Naive thymus-derived CD4-positive, alpha-beta T cell (primary cell): ENCODE results near the gene CLN5. TPM values are rescaled to one million over a fixed set of nuclear protein-coding genes. Genes with fewer than 3 reads are reported as not detected.
A peak's percentile ranks its signal among the peaks of the same experiment; 100 is the strongest.

ENCODE experiments used
- ATAC-seq: fragments of 150-1000 bp; cut with Tn5 transposase; 2 replicates; pipeline ENCODE4 v1.10.0; 2021; ENCODE audit warnings: mild to moderate bottlenecking, moderate library complexity
- CTCF ChIA-PET: fragments of 350-600 bp; sonication (Branson Sonifier 250); formaldehyde crosslinking; loops from one replicate; lab custom pipeline; 2021; ENCODE audit warnings: antibody characterized with exemption; lab: Charles Lee
- POLR2A ChIA-PET: fragments of 350-600 bp; sonication (Branson Sonifier 250); formaldehyde crosslinking; loops from one replicate; lab custom pipeline; 2021; ENCODE audit warnings: antibody characterized with exemption, inconsistent platforms; lab: Charles Lee
- DNase-seq, 9 donors: peaks; one replicate each; pipeline versions ENCODE4 v3.0.0 to v3.0.0-alpha.2; 2020 to 2022; ENCODE audit warnings: mixed read lengths in 1 of 9
- H3K27ac ChIP-seq: one replicate; pipeline ENCODE4 v1.7.0; 2013; ENCODE audit warnings: mild to moderate bottlenecking, low read depth, low read length, moderate library complexity
- H3K27me3 ChIP-seq, 2 donors: one replicate each; pipeline ENCODE4 v1.7.0; 2013; ENCODE audit warnings: low read length in 2 of 2, mild to moderate bottlenecking in 2 of 2, moderate library complexity in 2 of 2; ENCODE audit not compliant: control insufficient read depth in 2 of 2, insufficient read depth in 2 of 2
- H3K36me3 ChIP-seq, 3 experiments: 1 replicate in 2 of 3; 2 replicates in 1 of 3; pipeline ENCODE4 v1.7.0; 2013; ENCODE audit warnings: low read length in 3 of 3, mild to moderate bottlenecking in 3 of 3, moderate library complexity in 1 of 3; ENCODE audit not compliant: insufficient read depth in 3 of 3, control insufficient read depth in 2 of 3
- H3K4me1 ChIP-seq, 2 donors: one replicate each; pipeline ENCODE4 v1.7.0; 2013; ENCODE audit warnings: low read length in 2 of 2, mild to moderate bottlenecking in 2 of 2, moderate library complexity in 1 of 2; ENCODE audit not compliant: control insufficient read depth in 2 of 2, insufficient read depth in 2 of 2
- H3K4me3 ChIP-seq: 2 replicates; pipeline ENCODE4 v1.7.0; 2013; ENCODE audit warnings: mild to moderate bottlenecking, low read length
- H3K9me3 ChIP-seq, 3 experiments: 1 replicate in 2 of 3; 2 replicates in 1 of 3; pipeline ENCODE4 v1.7.0; 2013; ENCODE audit warnings: low read length in 3 of 3; ENCODE audit not compliant: control insufficient read depth in 2 of 3
- H3K27ac Mint-ChIP-seq, 9 donors: one replicate each; pipeline ENCODE4 v1.8.0; 2020 to 2022; ENCODE audit warnings: mixed read lengths in 9 of 9, mild to moderate bottlenecking in 8 of 9, moderate library complexity in 5 of 9, inconsistent platforms in 2 of 9
- H3K27me3 Mint-ChIP-seq, 5 donors: one replicate each; pipeline ENCODE4 v1.8.0; 2021 to 2022; ENCODE audit warnings: mixed read lengths in 5 of 5, mild to moderate bottlenecking in 1 of 5
- H3K36me3 Mint-ChIP-seq, 5 donors: one replicate each; pipeline ENCODE4 v1.8.0; 2020 to 2022; ENCODE audit warnings: mixed read lengths in 5 of 5, mild to moderate bottlenecking in 3 of 5, inconsistent platforms in 1 of 5
- H3K4me1 Mint-ChIP-seq, 7 donors: one replicate each; pipeline ENCODE4 v1.8.0; 2020 to 2022; ENCODE audit warnings: mixed read lengths in 7 of 7, mild to moderate bottlenecking in 3 of 7, inconsistent platforms in 1 of 7
- H3K4me3 Mint-ChIP-seq, 10 donors: one replicate each; pipeline ENCODE4 v1.8.0; 2020 to 2022; ENCODE audit warnings: mild to moderate bottlenecking in 10 of 10, mixed read lengths in 10 of 10, moderate library complexity in 6 of 10, inconsistent platforms in 2 of 10
- H3K9me3 Mint-ChIP-seq, 11 donors: one replicate each; pipeline ENCODE4 v1.8.0; 2020 to 2022; ENCODE audit warnings: mixed read lengths in 11 of 11, mild to moderate bottlenecking in 4 of 11, inconsistent platforms in 1 of 11, moderate library complexity in 1 of 11
- intact Hi-C, 2 donors: fragments of 100-400 bp; cut with micrococcal nuclease; formaldehyde crosslinking; loops; one replicate each; pipeline ENCODE4 v1.15.1; 2023
- polyA plus RNA-seq, 2 donors: library from polyadenylated mRNA; unstranded; fragments of 300-500 nt; fragmentation: Illumina TruSeq; gene quantifications; one replicate each; pipeline ENCODE4 v1.2.3, GENCODE V29; 2021
- total RNA-seq, 6 experiments: library from RNA in 5 of 6; stranded (reverse) in 5 of 6; gene quantifications; 1 replicate in 5 of 6; 2 replicates in 1 of 6; pipeline ENCODE4 v1.2.3 and lab custom pipeline; 2021 to 2026

The CLN5 gene
- total and polyA plus RNA-seq, 7 experiments from 2014 or later: 18.9 to 45.3 (median 27.7) TPM

DNA sequence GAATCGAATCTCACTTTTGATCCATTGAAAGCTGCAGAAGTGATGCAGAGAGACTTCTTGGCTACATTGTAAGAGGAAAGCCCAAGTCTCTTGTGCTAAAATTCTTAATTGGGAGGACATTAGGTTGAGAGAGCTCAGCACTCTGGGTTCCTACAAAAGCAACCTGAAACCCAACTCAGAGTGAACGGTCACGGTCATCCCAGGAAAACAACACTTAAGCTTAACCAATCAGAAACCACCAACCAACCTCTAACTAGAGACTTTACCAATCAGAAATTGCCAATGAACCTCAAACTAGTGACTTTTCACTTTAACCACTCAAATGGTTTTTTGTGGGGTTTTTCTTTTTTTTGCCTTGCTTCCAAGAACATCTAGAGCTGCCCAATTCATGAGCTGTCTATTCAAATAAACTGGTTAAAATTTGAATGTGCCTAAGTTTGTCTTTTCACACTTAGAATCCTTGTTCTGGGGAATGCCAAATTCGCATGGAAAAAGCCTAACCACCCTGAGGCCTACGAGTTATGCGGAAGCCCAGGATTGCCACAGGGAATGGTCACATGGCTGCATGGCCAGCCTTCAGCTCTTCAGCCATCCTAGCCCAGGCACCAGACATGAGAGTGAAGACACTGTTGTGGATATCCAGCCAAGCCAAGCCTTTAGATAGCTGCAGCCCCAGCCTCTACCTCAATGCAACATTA is 17.8 kb upstream of the CLN5 start:
- no peak for DNase-seq
- H3K27ac Mint-ChIP-seq: no peak overlapping the region
- no peak for ATAC-seq
- Histone ChIP-seq H3K4me1 (no peaks in the 10 kb centered on the region), H3K4me3 (no peak overlapping the region), H3K27ac (no peak overlapping the region), H3K27me3 (no peaks in the 10 kb centered on the region), H3K36me3 (no peaks in the 10 kb centered on the region), H3K9me3 (no peaks in the 10 kb centered on the region)
- no peaks in the 10 kb centered on the region for H3K36me3 Mint-ChIP-seq
- POLR2A ChIA-PET: interaction anchor here (1.1 kb wide), 1 partner anchor 15 kb away, joined by 4 read pairs; no protein-coding TSS in a partner anchor
- peaks cover 6 to 12% (median 10%) of the 10 kb centered on the region in 7 donors for H3K4me1 Mint-ChIP-seq
- H3K4me3 Mint-ChIP-seq: no peak overlapping the region
- peaks cover 14 to 44% (median 37%) of the 10 kb centered on the region in 5 donors for H3K27me3 Mint-ChIP-seq
- CTCF ChIA-PET: interaction anchor here (0.7 kb wide), 1 partner anchor 260 kb away, joined by 3 read pairs; no protein-coding TSS in a partner anchor
- H3K9me3 Mint-ChIP-seq: peaks cover 0 to 2% (median 0%) of the 10 kb centered on the region in 11 donors
- intact Hi-C loops: no loop called here

DNA sequence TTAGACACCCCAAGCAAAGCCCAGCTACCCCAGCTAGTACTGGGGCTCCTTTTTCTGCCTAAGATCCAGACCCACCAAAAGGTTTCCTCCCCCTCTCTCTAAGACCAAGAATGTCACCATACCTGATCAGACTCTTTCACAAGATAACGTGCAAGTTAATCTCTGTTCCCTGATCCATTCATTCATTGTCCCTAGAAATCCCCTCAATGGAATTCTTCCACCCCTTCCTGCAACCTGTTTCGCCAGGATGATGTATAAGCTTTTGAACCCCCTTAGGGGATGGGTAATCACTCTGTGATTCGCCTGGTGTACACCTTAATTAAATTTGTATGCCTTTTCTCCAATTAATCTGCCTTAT is 17.3 kb upstream of the CLN5 start:
- intact Hi-C loops: no loop called here
- H3K4me3 Mint-ChIP-seq: no peak overlapping the region
- CTCF ChIA-PET: interaction anchor here (0.7 kb wide), 1 partner anchor 260 kb away, joined by 3 read pairs; no protein-coding TSS in a partner anchor

DNA sequence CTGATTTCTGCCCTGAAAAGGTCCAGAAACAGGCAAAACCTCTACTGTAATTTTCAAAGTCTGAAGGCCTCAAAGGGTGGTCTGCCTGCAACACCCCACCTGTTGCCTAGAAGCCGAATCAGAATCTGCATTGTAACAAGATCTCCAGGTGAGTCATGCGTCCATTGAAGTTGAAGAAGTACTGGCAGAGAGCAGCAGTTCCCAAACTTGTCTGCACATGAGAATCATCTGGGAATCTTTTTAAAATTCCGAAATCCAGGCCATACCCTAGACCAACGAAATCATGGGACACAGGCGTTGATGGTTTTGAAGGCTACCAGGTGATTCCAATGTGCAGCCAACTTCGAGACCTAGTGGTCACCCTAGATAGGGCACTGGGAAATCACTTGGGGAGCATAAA is 16.0 kb upstream of the CLN5 start:
- ChIA-PET CTCF (no interaction called here), POLR2A (no interaction called here)
- ATAC-seq: no peak
- Histone ChIP-seq H3K36me3 (no peaks in the 10 kb centered on the region), H3K27ac (no peak overlapping the region), H3K27me3 (no peaks in the 10 kb centered on the region), H3K9me3 (no peaks in the 10 kb centered on the region), H3K4me1 (peaks cover 0 to 5% of the 10 kb centered on the region in 2 donors), H3K4me3 (no peak overlapping the region)
- no peak overlapping the region for H3K27ac Mint-ChIP-seq
- intact Hi-C loops: no loop called here
- H3K36me3 Mint-ChIP-seq: no peaks in the 10 kb centered on the region
- H3K9me3 Mint-ChIP-seq: peaks cover 0 to under 1% (median 0%) of the 10 kb centered on the region in 11 donors
- peaks cover 14 to 50% (median 35%) of the 10 kb centered on the region in 5 donors for H3K27me3 Mint-ChIP-seq
- H3K4me1 Mint-ChIP-seq: peaks cover 6 to 14% (median 12%) of the 10 kb centered on the region in 7 donors
- no peak for DNase-seq
- no peak overlapping the region for H3K4me3 Mint-ChIP-seq

More for the DNA sequence above, 17.3 kb upstream of the CLN5 start:
- H3K27ac Mint-ChIP-seq: no peak overlapping the region
- H3K4me3 ChIP-seq: no peak overlapping the region
- H3K4me1 ChIP-seq: no peaks in the 10 kb centered on the region
- ATAC-seq: no peak
- peaks cover 14 to 47% (median 36%) of the 10 kb centered on the region in 5 donors for H3K27me3 Mint-ChIP-seq
- POLR2A ChIA-PET: interaction anchor here (1.1 kb wide), 1 partner anchor 14 kb away, joined by 4 read pairs; no protein-coding TSS in a partner anchor
- H3K27me3 ChIP-seq: no peaks in the 10 kb centered on the region
- H3K4me1 Mint-ChIP-seq: peaks cover 6 to 14% (median 12%) of the 10 kb centered on the region in 7 donors
- H3K36me3 Mint-ChIP-seq: no peaks in the 10 kb centered on the region
- H3K9me3 ChIP-seq: no peaks in the 10 kb centered on the region
- H3K9me3 Mint-ChIP-seq: peaks cover 0 to 2% (median 0%) of the 10 kb centered on the region in 11 donors
- H3K27ac ChIP-seq: no peak overlapping the region
- DNase-seq: no peak
- no peaks in the 10 kb centered on the region for H3K36me3 ChIP-seq

- Mint-ChIP-seq H3K9me3 (no peaks in the 10 kb centered on the region), H3K27ac (peak overlapping the region in 5 of 9 donors; percentile 7 to 78 (median 65)), H3K4me1 (peaks cover 6 to 14% (median 12%) of the 10 kb centered on the region in 7 donors), H3K27me3 (peaks cover 14 to 56% (median 38%) of the 10 kb centered on the region in 5 donors), H3K4me3 (peak overlapping the region in 7 of 10 donors; percentile 1 to 55 (median 21)), H3K36me3 (no peaks in the 10 kb centered on the region)
- H3K36me3 ChIP-seq: no peaks in the 10 kb centered on the region
- CTCF ChIA-PET: interaction anchor here (1.5 kb wide), 1 partner anchor 25 kb away, joined by 7 read pairs; no protein-coding TSS in a partner anchor
- ATAC-seq (peak; percentile 36), DNase-seq (peak in 2 of 9 donors; percentile 17 to 26)
- H3K27ac ChIP-seq: no peak overlapping the region
- H3K4me3 ChIP-seq: no peak overlapping the region
- intact Hi-C loops: no loop called here
- H3K27me3 ChIP-seq: no peaks in the 10 kb centered on the region
- H3K9me3 ChIP-seq: no peaks in the 10 kb centered on the region
- POLR2A ChIA-PET: interaction anchor here (0.8 to 2.5 kb wide), 3 partner anchors 14 to 838 kb away, joined by 3 to 12 read pairs (median 5); partner anchors contain the start of gene CLN5
- peaks cover 0 to 5% of the 10 kb centered on the region in 2 donors for H3K4me1 ChIP-seq
Observed at GRCh38 chr13:76976490-76976889, 15.4 kb upstream of the CLN5 start.

DNA sequence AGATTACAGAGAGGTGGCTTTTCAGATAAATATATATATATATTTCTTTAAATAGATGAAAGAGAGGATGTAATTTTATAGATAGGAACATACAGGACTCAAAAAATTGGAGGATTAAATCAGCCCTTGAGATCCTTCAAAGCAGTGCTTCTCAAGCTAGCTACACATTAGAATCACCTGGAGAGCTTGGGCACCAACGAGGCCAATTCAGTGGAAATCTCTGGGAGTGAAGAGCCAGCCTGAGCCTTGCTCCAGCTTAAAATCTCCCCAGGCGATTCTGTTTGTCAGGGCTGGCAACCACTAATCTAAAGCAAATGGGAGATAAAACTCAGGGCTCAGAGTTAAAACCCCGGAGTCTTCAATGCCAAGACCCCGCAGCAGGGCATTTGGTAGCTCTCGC is 15.0 kb upstream of the CLN5 start:
- H3K36me3 Mint-ChIP-seq: no peaks in the 10 kb centered on the region
- Histone ChIP-seq H3K4me1 (peaks cover 0 to 5% of the 10 kb centered on the region in 2 donors), H3K27ac (no peak overlapping the region), H3K9me3 (no peaks in the 10 kb centered on the region), H3K27me3 (no peaks in the 10 kb centered on the region), H3K36me3 (no peaks in the 10 kb centered on the region), H3K4me3 (no peak overlapping the region)
- intact Hi-C loops: no loop called here
- no peak for DNase-seq
- no peak for ATAC-seq
- ChIA-PET CTCF (interaction anchor here (1.3 to 1.5 kb wide), 2 partner anchors 24 to 297 kb away, joined by 3 to 7 read pairs; no protein-coding TSS in a partner anchor), POLR2A (interaction anchor here (0.8 to 2.5 kb wide), 4 partner anchors 14 to 839 kb away, joined by 3 to 12 read pairs (median 4); partner anchors contain the start of gene CLN5)
- H3K9me3 Mint-ChIP-seq: no peaks in the 10 kb centered on the region
- H3K27me3 Mint-ChIP-seq: peaks cover 11 to 57% (median 38%) of the 10 kb centered on the region in 5 donors
- peaks cover 6 to 14% (median 12%) of the 10 kb centered on the region in 7 donors for H3K4me1 Mint-ChIP-seq
- H3K4me3 Mint-ChIP-seq: peak overlapping the region in 2 of 10 donors; percentile 7 to 49
- peak overlapping the region in 2 of 9 donors; percentile 65 to 67 for H3K27ac Mint-ChIP-seq

GRCh38 chr13:76980075-76980718 is 11.7 kb upstream of the CLN5 start:
- peaks cover 6 to 14% (median 9%) of the 10 kb centered on the region in 7 donors for H3K4me1 Mint-ChIP-seq
- ATAC-seq (peak; percentile 100), DNase-seq (peak; percentile 66 to 93 (median 82))
- no peak overlapping the region for H3K27ac ChIP-seq
- H3K4me1 ChIP-seq: peaks cover 0 to 5% of the 10 kb centered on the region in 2 donors
- H3K36me3 Mint-ChIP-seq: no peaks in the 10 kb centered on the region
- H3K27me3 ChIP-seq: no peaks in the 10 kb centered on the region
- H3K9me3 ChIP-seq: no peaks in the 10 kb centered on the region
- H3K9me3 Mint-ChIP-seq: no peaks in the 10 kb centered on the region
- ChIA-PET CTCF (interaction anchor here (0.6 to 2.0 kb wide), 11 partner anchors 9 to 1106 kb away, joined by 3 to 6 read pairs (median 3); no protein-coding TSS in a partner anchor), POLR2A (interaction anchor here (0.6 to 2.7 kb wide), 5 partner anchors 8 to 1103 kb away, joined by 3 to 14 read pairs (median 7); partner anchors contain the start of genes CLN5 and FBXL3)
- H3K4me3 Mint-ChIP-seq: peak overlapping the region; percentile 25 to 78 (median 64)
- no peaks in the 10 kb centered on the region for H3K36me3 ChIP-seq
- H3K27me3 Mint-ChIP-seq: peaks cover 0 to 48% (median 24%) of the 10 kb centered on the region in 5 donors
- no peak overlapping the region for H3K4me3 ChIP-seq
- intact Hi-C loops: loop anchor here (1.0 to 5.0 kb wide), 9 partner anchors 11 to 1283 kb away; partner anchors contain the start of genes CLN5 (in 1 of the 2) and FBXL3 (in 1 of the 2)
- no peak overlapping the region for H3K27ac Mint-ChIP-seq
